HG02981 (cell line): ENCODE measurements around the gene TXNDC16.
"Not testable (repeated sequence)": the region's sequence is repeated elsewhere in the genome, so short reads cannot be mapped to it uniquely, and the experiment has no call there.

Experiments
- ATAC-seq: cut with Tn5 transposase; IDR thresholded peaks from one replicate; pipeline ENCODE4 v1.9.1; 2021; ENCODE audit warnings: mild to moderate bottlenecking, moderate library complexity; ENCODE audit not compliant: unreplicated experiment

TXNDC16 gene

GRCh38 chr14:52552063-52552988 is at the start of gene TXNDC16, which contains the start of gene GPR137C:
TSS of gene TXNDC16 (minus strand) at chr14:52552505. CDS start at chr14:52543557, 8,948 bp downstream.
TSS of gene GPR137C (plus strand) at chr14:52552836. CDS start at chr14:52553148, 312 bp downstream.
- peak; percentile 91 for ATAC-seq

- ATAC-seq, result no peak
Measured at GRCh38 chr14:52599974-52600373, 47.7 kb upstream of the TXNDC16 start.

DNA sequence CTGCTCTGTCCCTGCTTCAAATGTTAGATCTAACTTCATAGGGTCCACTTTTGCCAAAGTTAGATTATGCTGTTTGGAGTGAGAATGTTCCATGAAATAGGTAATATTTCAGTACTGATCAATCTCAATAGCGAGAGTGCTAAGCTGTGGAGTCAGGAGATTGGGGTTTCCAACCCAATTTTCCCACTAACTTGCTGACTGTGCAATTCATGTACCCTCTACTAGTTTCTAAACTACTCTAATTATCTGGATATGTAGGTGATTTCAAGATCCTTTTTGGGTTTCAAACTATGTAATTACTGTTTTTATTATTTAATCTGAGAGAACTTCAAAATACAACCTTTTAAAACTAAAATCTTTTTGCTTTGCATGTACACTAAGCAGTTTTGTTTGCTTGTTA is 46.3 kb upstream of the TXNDC16 start:
- ATAC-seq, result no peak

GRCh38 chr14:52596861-52597260 is 44.6 kb upstream of the TXNDC16 start:
- no peak for ATAC-seq

- ATAC-seq, result no peak
Measured at GRCh38 chr14:52596320-52596719, 44.0 kb upstream of the TXNDC16 start.

GRCh38 chr14:52590318-52590717 is 38.0 kb upstream of the TXNDC16 start:
- no peak for ATAC-seq

DNA sequence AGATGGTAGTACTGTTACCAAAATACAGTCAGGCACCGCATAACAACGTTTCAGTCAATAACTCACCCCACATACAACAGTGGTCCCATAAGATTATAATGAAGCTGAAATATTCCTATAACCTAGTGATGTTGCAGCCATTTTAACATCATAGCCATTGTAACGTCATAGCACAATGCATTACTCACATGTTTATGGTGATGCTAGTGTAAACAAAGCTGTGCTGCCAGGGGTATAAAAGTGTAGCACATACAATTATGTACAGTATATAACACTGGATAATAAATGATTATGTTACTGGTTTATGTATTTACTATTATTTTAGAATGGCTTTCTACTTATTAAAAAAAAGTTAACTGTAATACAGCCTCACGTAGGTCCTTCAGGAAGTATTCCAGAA is 37.3 kb upstream of the TXNDC16 start:
- no peak for ATAC-seq

GRCh38 chr14:52583544-52583943 is 31.2 kb upstream of the TXNDC16 start:
- no peak for ATAC-seq

GRCh38 chr14:52575858-52576257 is 23.6 kb upstream of the TXNDC16 start:
- ATAC-seq, result no peak

GRCh38 chr14:52568454-52568853 is 16.1 kb upstream of the TXNDC16 start:
- not testable (repeated sequence) for ATAC-seq

GRCh38 chr14:52563120-52563519 is 10.8 kb upstream of the TXNDC16 start:
- ATAC-seq, result no peak

DNA sequence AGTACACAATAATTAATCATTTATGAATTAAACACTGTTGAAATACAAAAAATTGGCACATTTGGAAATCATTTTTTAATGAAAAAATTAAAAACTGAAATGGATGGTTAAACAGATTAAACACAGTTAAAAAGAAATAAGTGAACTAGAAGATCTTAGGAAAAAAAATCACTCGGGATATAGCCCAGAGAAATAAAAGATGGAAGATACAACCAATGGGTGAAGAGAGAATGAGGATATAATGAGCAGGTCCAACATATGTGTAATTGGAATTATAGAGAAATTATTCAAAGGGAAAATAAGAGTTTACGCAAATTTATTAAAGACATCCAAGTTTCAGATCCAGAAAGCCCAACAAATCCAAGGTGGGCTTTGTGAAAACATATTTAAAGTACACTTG is 6.4 kb upstream of the TXNDC16 start:
- no peak for ATAC-seq

- no peak for ATAC-seq
Measured at GRCh38 chr14:52553671-52554575, 1.6 kb upstream of the TXNDC16 start.

DNA sequence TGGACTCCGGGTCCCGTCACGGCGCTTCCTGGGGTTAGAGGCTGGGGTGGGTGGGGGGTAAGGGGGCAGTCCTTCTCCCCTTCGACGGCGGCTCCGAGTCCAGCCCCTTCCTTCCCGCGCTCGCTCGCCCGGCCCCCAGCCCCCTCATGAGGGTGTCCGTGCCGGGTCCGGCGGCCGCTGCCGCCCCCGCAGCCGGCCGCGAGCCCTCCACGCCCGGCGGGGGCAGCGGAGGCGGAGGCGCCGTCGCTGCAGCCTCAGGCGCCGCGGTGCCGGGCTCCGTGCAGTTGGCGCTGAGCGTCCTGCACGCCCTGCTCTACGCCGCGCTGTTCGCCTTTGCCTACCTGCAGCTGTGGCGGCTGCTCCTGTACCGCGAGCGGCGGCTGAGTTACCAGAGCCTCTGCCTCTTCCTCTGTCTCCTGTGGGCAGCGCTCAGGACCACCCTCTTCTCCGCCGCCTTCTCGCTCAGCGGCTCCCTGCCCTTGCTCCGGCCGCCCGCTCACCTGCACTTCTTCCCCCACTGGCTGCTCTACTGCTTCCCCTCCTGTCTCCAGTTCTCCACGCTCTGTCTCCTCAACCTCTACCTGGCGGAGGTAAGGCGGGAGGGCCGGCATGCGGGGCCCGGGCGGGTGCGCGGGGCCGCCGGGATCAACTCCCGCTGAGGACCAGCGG is 831 bp upstream of the TXNDC16 start:
- ATAC-seq, result peak; percentile 8

- ATAC-seq, result no peak
Measured at GRCh38 chr14:52551696-52552062, 626 bp downstream of the TXNDC16 start.

DNA sequence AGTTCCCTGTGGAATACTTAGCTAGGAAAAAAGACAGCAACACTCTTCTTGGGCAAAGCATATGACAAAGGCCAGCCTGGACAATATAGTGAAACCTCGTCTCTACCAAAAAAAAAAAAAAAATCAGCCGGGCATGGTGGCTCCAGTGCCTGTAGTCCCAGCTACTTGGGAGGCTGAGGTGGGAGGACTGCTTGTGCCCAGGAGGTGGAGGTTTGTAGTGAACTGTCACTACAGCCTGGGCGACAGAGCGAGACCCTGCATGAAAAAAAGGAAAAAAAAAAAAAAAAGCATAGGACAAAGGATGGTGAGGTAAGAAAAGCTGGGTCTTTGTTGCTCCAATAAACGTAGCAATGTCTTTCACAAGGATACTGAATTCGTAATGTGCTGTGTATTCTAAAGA is 1.1 kb downstream of the TXNDC16 start:
- ATAC-seq, result no peak

- no peak for ATAC-seq
Measured at GRCh38 chr14:52550661-52551060, 1.6 kb downstream of the TXNDC16 start.

GRCh38 chr14:52547526-52547925 is 4.8 kb downstream of the TXNDC16 start:
- ATAC-seq, result no peak

GRCh38 chr14:52547027-52547426 is 5.3 kb downstream of the TXNDC16 start:
- ATAC-seq, result no peak

GRCh38 chr14:52546318-52546670 is 6.0 kb downstream of the TXNDC16 start:
- no peak for ATAC-seq
